ENCODE measurements around the gene CNTF. TPM values are rescaled to one million over a fixed set of nuclear protein-coding genes. Genes with fewer than 3 reads are reported as not detected.

Gene CNTF
- total and polyA plus RNA-seq, 10 of the 15 experiments (the other 5 are each of a cell fraction or from before 2014, with no cell fraction given): 0.16 to 2.3 (median 0.73) TPM

DNA sequence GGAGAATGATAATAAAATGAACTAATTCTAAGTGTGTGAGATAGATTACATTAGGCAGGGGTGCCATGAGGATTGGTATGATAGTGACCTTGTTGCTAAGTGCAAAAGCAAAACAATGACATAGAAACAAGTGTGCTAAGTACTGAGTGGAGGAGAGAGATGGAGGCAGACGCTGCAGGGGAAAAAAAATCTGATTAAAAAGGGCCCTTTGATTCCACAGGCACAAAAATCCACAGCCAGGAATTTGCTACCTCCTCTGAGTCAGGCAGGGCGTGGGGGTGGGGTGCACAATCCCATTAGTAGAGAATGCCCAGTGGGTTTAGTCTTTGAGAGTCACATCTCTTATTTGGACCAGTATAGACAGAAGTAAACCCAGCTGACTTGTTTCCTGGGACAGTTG lies at the start of gene CNTF (continued):
- TF ChIP-seq SIN3A (IDR thresholded peaks at IDR 0.05; ENCODE audit: low read depth, low read length) (no peak), POU2F2 (IDR thresholded peaks at IDR 0.05; ENCODE audit: borderline replicate concordance, low read depth, low read length) (no peak), RAD21 (IDR thresholded peaks at IDR 0.05; ENCODE audit: insufficient read depth, low read depth, low read length) (no peak), ZBED1 (IDR thresholded peaks at IDR 0.05; ENCODE audit: borderline replicate concordance) (no peak), DPF2 (IDR thresholded peaks at IDR 0.05) (no peak), TARDBP (IDR thresholded peaks at IDR 0.05; ENCODE audit: borderline replicate concordance) (no peak), ZNF217 (IDR thresholded peaks at IDR 0.05) (no peak), SMAD5 (IDR thresholded peaks at IDR 0.05; ENCODE audit: low read depth) (no peak), ZNF622 (IDR thresholded peaks at IDR 0.05) (no peak), BACH1 (IDR thresholded peaks at IDR 0.05; ENCODE audit: borderline replicate concordance) (no peak)
- TF ChIP-seq, protein P1, sequence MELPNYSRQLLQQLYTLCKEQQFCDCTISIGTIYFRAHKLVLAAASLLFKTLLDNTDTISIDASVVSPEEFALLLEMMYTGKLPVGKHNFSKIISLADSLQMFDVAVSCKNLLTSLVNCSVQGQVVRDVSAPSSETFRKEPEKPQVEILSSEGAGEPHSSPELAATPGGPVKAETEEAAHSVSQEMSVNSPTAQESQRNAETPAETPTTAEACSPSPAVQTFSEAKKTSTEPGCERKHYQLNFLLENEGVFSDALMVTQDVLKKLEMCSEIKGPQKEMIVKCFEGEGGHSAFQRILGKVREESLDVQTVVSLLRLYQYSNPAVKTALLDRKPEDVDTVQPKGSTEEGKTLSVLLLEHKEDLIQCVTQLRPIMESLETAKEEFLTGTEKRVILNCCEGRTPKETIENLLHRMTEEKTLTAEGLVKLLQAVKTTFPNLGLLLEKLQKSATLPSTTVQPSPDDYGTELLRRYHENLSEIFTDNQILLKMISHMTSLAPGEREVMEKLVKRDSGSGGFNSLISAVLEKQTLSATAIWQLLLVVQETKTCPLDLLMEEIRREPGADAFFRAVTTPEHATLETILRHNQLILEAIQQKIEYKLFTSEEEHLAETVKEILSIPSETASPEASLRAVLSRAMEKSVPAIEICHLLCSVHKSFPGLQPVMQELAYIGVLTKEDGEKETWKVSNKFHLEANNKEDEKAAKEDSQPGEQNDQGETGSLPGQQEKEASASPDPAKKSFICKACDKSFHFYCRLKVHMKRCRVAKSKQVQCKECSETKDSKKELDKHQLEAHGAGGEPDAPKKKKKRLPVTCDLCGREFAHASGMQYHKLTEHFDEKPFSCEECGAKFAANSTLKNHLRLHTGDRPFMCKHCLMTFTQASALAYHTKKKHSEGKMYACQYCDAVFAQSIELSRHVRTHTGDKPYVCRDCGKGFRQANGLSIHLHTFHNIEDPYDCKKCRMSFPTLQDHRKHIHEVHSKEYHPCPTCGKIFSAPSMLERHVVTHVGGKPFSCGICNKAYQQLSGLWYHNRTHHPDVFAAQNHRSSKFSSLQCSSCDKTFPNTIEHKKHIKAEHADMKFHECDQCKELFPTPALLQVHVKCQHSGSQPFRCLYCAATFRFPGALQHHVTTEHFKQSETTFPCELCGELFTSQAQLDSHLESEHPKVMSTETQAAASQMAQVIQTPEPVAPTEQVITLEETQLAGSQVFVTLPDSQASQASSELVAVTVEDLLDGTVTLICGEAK (IDR thresholded peaks at IDR 0.05; ENCODE audit: borderline replicate concordance): no peak

All from GM12878 (cell line).